Vagina (tissue), 2 donors: Measurements from ENCODE around the gene KRT17.

Source experiments
- POLR2A ChIP-seq, 2 donors: fragments of 450-650 bp; IDR thresholded peaks; one replicate each; pipeline ENCODE4 v1.6.1; 2017; ENCODE audit warnings: antibody characterized with exemption in 2 of 2, mild to moderate bottlenecking in 2 of 2, moderate library complexity in 2 of 2
- POLR2AphosphoS5 ChIP-seq, 2 donors: sonication (generic); formaldehyde crosslinking; IDR thresholded peaks; one replicate each; pipeline ENCODE4 v1.9.0; 2017; ENCODE audit warnings: antibody characterized with exemption in 2 of 2, mild to moderate bottlenecking in 2 of 2, low read depth in 1 of 2; ENCODE audit not compliant: insufficient read depth in 1 of 2
- TF ChIP-seq, protein P1 (sequence below), 3 experiments: fragments of 450-650 bp in 2 of 3; fragments of 200-600 bp in 1 of 3; sonication (generic) in 1 of 3; IDR thresholded peaks; one replicate each; pipeline ENCODE4 v1.5.1; 2017 to 2019; ENCODE audit warnings: antibody characterized with exemption in 3 of 3, mild to moderate bottlenecking in 2 of 3, moderate library complexity in 2 of 3

DNA sequence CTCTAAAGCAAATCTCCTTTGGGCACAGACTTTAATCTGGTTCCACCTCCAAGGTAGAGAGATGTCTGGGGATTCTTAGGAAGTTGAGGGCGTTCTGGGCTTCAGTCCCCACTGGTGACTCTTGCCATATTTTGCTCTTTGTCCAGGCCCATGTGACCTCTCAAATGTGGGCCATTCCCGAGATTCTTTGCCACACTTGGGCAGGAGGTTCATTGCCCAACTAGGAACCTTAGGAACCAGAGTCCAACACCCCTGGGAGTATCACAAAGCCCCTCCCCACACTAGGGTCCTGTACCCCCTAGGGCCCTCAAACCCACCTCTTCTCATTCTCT, 44.2 kb downstream of the KRT17 start:
- TF ChIP-seq, protein P1, sequence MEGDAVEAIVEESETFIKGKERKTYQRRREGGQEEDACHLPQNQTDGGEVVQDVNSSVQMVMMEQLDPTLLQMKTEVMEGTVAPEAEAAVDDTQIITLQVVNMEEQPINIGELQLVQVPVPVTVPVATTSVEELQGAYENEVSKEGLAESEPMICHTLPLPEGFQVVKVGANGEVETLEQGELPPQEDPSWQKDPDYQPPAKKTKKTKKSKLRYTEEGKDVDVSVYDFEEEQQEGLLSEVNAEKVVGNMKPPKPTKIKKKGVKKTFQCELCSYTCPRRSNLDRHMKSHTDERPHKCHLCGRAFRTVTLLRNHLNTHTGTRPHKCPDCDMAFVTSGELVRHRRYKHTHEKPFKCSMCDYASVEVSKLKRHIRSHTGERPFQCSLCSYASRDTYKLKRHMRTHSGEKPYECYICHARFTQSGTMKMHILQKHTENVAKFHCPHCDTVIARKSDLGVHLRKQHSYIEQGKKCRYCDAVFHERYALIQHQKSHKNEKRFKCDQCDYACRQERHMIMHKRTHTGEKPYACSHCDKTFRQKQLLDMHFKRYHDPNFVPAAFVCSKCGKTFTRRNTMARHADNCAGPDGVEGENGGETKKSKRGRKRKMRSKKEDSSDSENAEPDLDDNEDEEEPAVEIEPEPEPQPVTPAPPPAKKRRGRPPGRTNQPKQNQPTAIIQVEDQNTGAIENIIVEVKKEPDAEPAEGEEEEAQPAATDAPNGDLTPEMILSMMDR (IDR thresholded peaks at IDR 0.05), result no peak
- no peak for TF ChIP-seq POLR2A (IDR thresholded peaks at IDR 0.05)
- no peak for TF ChIP-seq POLR2AphosphoS5 (IDR thresholded peaks at IDR 0.05; ENCODE audit: insufficient read depth in 1 of 2, low read depth in 1 of 2)
